Measurements from ENCODE around the gene HS3ST5. TPM values are rescaled to one million over a fixed set of nuclear protein-coding genes. Genes with fewer than 3 reads are reported as not detected.

The HS3ST5 gene, protein sequence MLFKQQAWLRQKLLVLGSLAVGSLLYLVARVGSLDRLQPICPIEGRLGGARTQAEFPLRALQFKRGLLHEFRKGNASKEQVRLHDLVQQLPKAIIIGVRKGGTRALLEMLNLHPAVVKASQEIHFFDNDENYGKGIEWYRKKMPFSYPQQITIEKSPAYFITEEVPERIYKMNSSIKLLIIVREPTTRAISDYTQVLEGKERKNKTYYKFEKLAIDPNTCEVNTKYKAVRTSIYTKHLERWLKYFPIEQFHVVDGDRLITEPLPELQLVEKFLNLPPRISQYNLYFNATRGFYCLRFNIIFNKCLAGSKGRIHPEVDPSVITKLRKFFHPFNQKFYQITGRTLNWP
- total RNA-seq (2021) = 0.09 and 0.30 TPM in 2 replicates
- percentile 23 among the genes with signal in this experiment for Bru-seq, nascent RNA
- BruChase-seq, experiment 1, labeled RNA remaining after a 2-hour chase = percentile 34 among the genes with signal in this experiment
- BruChase-seq, experiment 2, labeled RNA remaining after a 6-hour chase = percentile 14 among the genes with signal in this experiment
- long read RNA-seq = 0 reads

- BruUV-seq (replicated peaks) = no TSS peak
- ChIA-PET CTCF (no interaction called here), POLR2A (ENCODE audit: unreplicated experiment) (no interaction called here)
- peak within 1 kb of the TSS; percentile 77 for H3K4me2 ChIP-seq
- intact Hi-C loops (cut with micrococcal nuclease; ENCODE audit: unreplicated experiment) = loop anchor here (5.0 kb wide), 1 partner anchor 404 kb away; no protein-coding TSS in a partner anchor
- H3K27me3 ChIP-seq (ENCODE audit: insufficient read depth, low read depth) = peaks cover 31% of the 10 kb centered on the region
- TF ChIP-seq CTCF (conservative IDR thresholded peaks at IDR 0.05) = no peak; the same call in none of the 2 replicates
- 0 out of 2 replicates have a peak, but pooled peaks have one; percentile 70 for TF ChIP-seq EZH2 (IDR thresholded peaks at IDR 0.05; ENCODE audit: low read depth)
- H3K27ac ChIP-seq = no peak within 1 kb of the TSS
- H3K4me3 ChIP-seq = peak within 1 kb of the TSS; percentile 55; the same call in 1 of the 2 replicates
- H3K9me3 ChIP-seq (ENCODE audit: insufficient read depth, low read depth) = no peaks in the 10 kb centered on the region
- no peaks in the 10 kb centered on the region for H4K20me1 ChIP-seq (ENCODE audit: insufficient read depth)
- peak in 1 of 2 experiments; percentile 63 for DNase-seq
- H3K36me3 ChIP-seq (ENCODE audit: low read depth) = no peaks in the 10 kb centered on the region
- H3K9me2 ChIP-seq (ENCODE audit: insufficient read depth) = no peaks in the 10 kb centered on the region
- no peaks in the 10 kb centered on the region for H3K79me2 ChIP-seq (ENCODE audit: low read depth)
- no peaks in the 10 kb centered on the region for H3K4me1 ChIP-seq (replicated peaks; ENCODE audit: insufficient read depth)
- peak within 1 kb of the TSS; percentile 75 for H2AFZ ChIP-seq
- no peaks in the 10 kb centered on the region for H3F3A ChIP-seq (ENCODE audit: insufficient read depth, low read depth)
These were observed at the start of gene HS3ST5 for GRCh38 chr6:114342826-114343781. Gene HS3ST5 (minus strand): TSS chr6:114343023. CDS start chr6:114062845, 280,178 bp downstream.

DNA sequence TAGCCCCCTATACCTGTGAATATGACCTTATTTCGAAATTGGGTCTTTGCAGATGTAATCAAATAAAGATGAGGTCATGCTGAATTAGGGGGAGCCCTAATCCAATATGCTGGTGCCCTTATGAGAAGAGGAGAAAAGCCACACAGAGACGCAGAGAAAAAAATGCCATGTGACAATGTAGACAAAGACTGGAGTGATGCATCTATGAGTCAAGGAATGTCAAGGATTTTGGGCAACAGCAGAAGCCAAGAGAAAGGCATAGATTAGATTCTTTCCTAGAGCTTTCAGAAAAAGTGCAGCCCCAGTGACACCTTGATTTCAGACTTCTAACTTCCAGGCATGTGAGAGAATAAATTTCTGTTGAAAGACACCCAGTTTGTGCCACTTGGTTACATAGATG is 47.4 kb upstream of the HS3ST5 start:
- Histone ChIP-seq H3F3A (ENCODE audit: insufficient read depth, low read depth) (no peaks in the 10 kb centered on the region), H3K27ac (no peak overlapping the region), H3K9me2 (ENCODE audit: insufficient read depth) (no peaks in the 10 kb centered on the region), H3K4me1 (replicated peaks; ENCODE audit: insufficient read depth) (no peaks in the 10 kb centered on the region), H3K27me3 (ENCODE audit: insufficient read depth, low read depth) (no peaks in the 10 kb centered on the region), H4K20me1 (ENCODE audit: insufficient read depth) (no peaks in the 10 kb centered on the region), H3K36me3 (ENCODE audit: low read depth) (no peaks in the 10 kb centered on the region), H3K79me2 (ENCODE audit: low read depth) (no peaks in the 10 kb centered on the region), H3K9me3 (ENCODE audit: insufficient read depth, low read depth) (no peaks in the 10 kb centered on the region), H3K4me3 (no peak overlapping the region), H3K4me2 (no peak overlapping the region), H2AFZ (no peak overlapping the region)
- ChIA-PET POLR2A (ENCODE audit: unreplicated experiment) (no interaction called here), CTCF (no interaction called here)
- TF ChIP-seq CTCF (conservative IDR thresholded peaks at IDR 0.05) = no peak
- no peak for TF ChIP-seq EZH2 (IDR thresholded peaks at IDR 0.05; ENCODE audit: low read depth)
- DNase-seq = no peak
- no TSS peak for BruUV-seq (replicated peaks)
- intact Hi-C loops (cut with micrococcal nuclease; ENCODE audit: unreplicated experiment) = no loop called here

- ChIA-PET POLR2A (ENCODE audit: unreplicated experiment) (no interaction called here), CTCF (no interaction called here)
- Histone ChIP-seq H3K27ac (no peak overlapping the region), H3K4me2 (no peak overlapping the region), H3K79me2 (ENCODE audit: low read depth) (no peaks in the 10 kb centered on the region), H3K4me1 (replicated peaks; ENCODE audit: insufficient read depth) (no peaks in the 10 kb centered on the region), H3K4me3 (no peak overlapping the region), H4K20me1 (ENCODE audit: insufficient read depth) (no peaks in the 10 kb centered on the region), H3K36me3 (ENCODE audit: low read depth) (no peaks in the 10 kb centered on the region), H3K9me3 (ENCODE audit: insufficient read depth, low read depth) (no peaks in the 10 kb centered on the region), H3K9me2 (ENCODE audit: insufficient read depth) (no peaks in the 10 kb centered on the region), H3F3A (ENCODE audit: insufficient read depth, low read depth) (no peaks in the 10 kb centered on the region), H2AFZ (no peak overlapping the region), H3K27me3 (ENCODE audit: insufficient read depth, low read depth) (no peaks in the 10 kb centered on the region)
- no TSS peak for BruUV-seq (replicated peaks)
- intact Hi-C loops (cut with micrococcal nuclease; ENCODE audit: unreplicated experiment) = no loop called here
- DNase-seq = no peak
- TF ChIP-seq CTCF (conservative IDR thresholded peaks at IDR 0.05) (no peak), EZH2 (IDR thresholded peaks at IDR 0.05; ENCODE audit: low read depth) (no peak)
These were observed 46.3 kb upstream of the HS3ST5 start for GRCh38 chr6:114389111-114389510.

All from PC-9 (cell line).